BE2C (cell line): ENCODE results near the gene RNF41.

Source experiments
- DNase-seq: peaks from one replicate; pipeline ENCODE4 v3.0.0-alpha.2; 2020
- H3K27me3 ChIP-seq: fragments of 250-450 bp; sonication (Bioruptor Pico); 2 replicates; pipeline ENCODE4 v1.5.1; 2020; ENCODE audit warnings: mild to moderate bottlenecking
- H3K36me3 ChIP-seq: fragments of 250-450 bp; sonication (Bioruptor Pico); 2 replicates; pipeline ENCODE4 v1.5.1; 2020; ENCODE audit warnings: mild to moderate bottlenecking
- H3K4me1 ChIP-seq: fragments of 250-450 bp; sonication (Bioruptor Pico); 2 replicates; pipeline ENCODE4 v1.5.1; 2020
- H3K4me3 ChIP-seq: 2 replicates; pipeline ENCODE4 v1.5.1; 2011; ENCODE audit warnings: low read depth, low read length
- H3K9me3 ChIP-seq: fragments of 250-450 bp; sonication (Bioruptor Pico); 2 replicates; pipeline ENCODE4 v1.5.1; 2020
- CTCF ChIP-seq: IDR thresholded peaks from 2 replicates; pipeline ENCODE4 v1.5.1; 2012; ENCODE audit warnings: mild to moderate bottlenecking, low read depth, low read length

The RNF41 gene

DNA sequence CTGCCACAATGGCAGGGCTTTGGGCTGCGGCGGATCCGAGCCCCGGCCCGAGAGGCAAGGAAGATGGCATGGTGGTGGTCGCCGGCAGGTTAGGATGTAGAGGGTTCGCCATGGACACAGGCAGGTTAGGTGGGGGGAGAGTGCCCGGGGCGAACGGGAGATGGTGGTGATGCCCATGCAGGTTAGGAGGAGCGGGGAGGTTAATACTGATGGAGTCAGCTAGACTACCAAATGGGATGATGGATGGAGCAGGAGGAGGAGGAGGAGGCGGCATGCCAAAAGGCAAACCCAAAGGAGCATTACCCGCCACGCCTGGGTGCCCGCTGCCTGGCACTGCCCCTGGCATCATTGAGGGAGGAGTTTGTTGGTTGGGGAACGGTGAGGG is 57.4 kb downstream of the RNF41 start:
- no peaks in the 10 kb centered on the region; the same call in 1 of the 2 replicates for H3K27me3 ChIP-seq
- no peak for DNase-seq
- no peak for TF ChIP-seq CTCF
- H3K4me3 ChIP-seq, result no peak overlapping the region
- H3K36me3 ChIP-seq, result peaks cover 79% of the 10 kb centered on the region
- no peaks in the 10 kb centered on the region for H3K9me3 ChIP-seq
- H3K4me1 ChIP-seq, result no peaks in the 10 kb centered on the region; the same call in 1 of the 2 replicates

- Histone ChIP-seq H3K4me1 (no peaks in the 10 kb centered on the region; the same call in 1 of the 2 replicates), H3K36me3 (peaks cover 74% of the 10 kb centered on the region), H3K9me3 (no peaks in the 10 kb centered on the region), H3K4me3 (no peak overlapping the region), H3K27me3 (no peaks in the 10 kb centered on the region; the same call in 1 of the 2 replicates)
- no peak for TF ChIP-seq CTCF
- DNase-seq, result no peak
Observed at GRCh38 chr12:56163533-56164344, 58.0 kb downstream of the RNF41 start.

GRCh38 chr12:56162468-56163290 is 59.0 kb downstream of the RNF41 start:
- no peak for DNase-seq
- no peaks in the 10 kb centered on the region; the same call in 1 of the 2 replicates for H3K27me3 ChIP-seq
- H3K9me3 ChIP-seq, result no peaks in the 10 kb centered on the region
- TF ChIP-seq CTCF, result no peak
- H3K4me1 ChIP-seq, result no peaks in the 10 kb centered on the region; the same call in 1 of the 2 replicates
- peaks cover 67% of the 10 kb centered on the region for H3K36me3 ChIP-seq
- H3K4me3 ChIP-seq, result no peak overlapping the region

- H3K4me1 ChIP-seq, result no peaks in the 10 kb centered on the region; the same call in 1 of the 2 replicates
- no peak overlapping the region for H3K4me3 ChIP-seq
- DNase-seq, result no peak
- H3K9me3 ChIP-seq, result no peaks in the 10 kb centered on the region
- no peaks in the 10 kb centered on the region; the same call in 1 of the 2 replicates for H3K27me3 ChIP-seq
- H3K36me3 ChIP-seq, result peaks cover 62% of the 10 kb centered on the region
- TF ChIP-seq CTCF, result no peak
Observed at GRCh38 chr12:56161690-56162351, 59.9 kb downstream of the RNF41 start.

DNA sequence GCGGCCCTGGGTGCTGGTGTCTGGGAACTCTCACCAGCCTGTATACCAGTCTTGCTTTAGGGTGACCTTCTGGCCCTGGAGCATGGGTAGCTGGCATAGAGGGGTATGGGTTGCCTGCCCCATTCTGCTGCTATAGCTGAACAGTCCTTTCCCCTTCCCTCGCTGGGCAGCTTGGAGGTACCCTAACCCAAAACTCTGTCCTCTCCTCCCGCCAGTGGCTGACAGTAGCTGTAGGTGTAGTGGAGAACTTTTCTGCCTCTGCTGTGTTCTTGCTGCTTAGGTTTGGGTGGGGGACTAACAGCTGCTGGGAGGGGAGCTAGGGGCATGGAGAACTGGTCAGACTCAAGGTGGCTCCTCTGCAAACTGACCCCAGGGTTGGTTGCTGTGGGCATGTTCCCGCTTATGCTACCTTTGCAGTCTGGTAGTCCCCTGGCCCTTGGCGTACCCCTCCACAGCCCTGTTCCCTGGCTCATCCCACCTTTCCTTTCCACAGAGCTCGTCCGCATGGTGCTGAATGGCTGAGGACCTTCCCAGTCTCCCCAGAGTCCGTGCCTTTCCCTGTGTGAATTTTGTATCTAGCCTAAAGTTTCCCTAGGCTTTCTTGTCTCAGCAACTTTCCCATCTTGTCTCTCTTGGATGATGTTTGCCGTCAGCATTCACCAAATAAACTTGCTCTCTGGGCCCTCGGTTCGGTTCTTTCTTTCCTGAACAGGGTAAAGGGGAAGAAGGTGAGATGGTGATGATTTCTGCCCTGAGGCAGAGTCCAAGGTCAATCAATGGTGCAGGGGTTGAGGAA is 60.6 kb downstream of the RNF41 start:
- DNase-seq, result no peak
- no peaks in the 10 kb centered on the region; the same call in 1 of the 2 replicates for H3K27me3 ChIP-seq
- no peaks in the 10 kb centered on the region; the same call in 1 of the 2 replicates for H3K4me1 ChIP-seq
- no peak overlapping the region; the same call in 1 of the 2 replicates for H3K4me3 ChIP-seq
- no peak for TF ChIP-seq CTCF
- peaks cover 58% of the 10 kb centered on the region for H3K36me3 ChIP-seq
- H3K9me3 ChIP-seq, result no peaks in the 10 kb centered on the region
